Mesothelial cell of epicardium (in vitro differentiated cells): ENCODE data around the gene CLASP1. TPM values are rescaled to one million over a fixed set of nuclear protein-coding genes. Genes with fewer than 3 reads are reported as not detected.

Source experiments
- DNase-seq, 2 experiments: peaks; one replicate each; pipeline ENCODE4 v3.0.0; 2021; ENCODE audit warnings: low spot score in 2 of 2; ENCODE audit not compliant: unreplicated experiment in 2 of 2
- H3K27ac Mint-ChIP-seq: 2 replicates; pipeline ENCODE4 v1.8.0; 2021; ENCODE audit warnings: mixed read lengths
- H3K27me3 Mint-ChIP-seq: 2 replicates; pipeline ENCODE4 v1.8.0; 2021; ENCODE audit warnings: low read depth, mixed read lengths
- H3K36me3 Mint-ChIP-seq: 2 replicates; pipeline ENCODE4 v1.8.0; 2021; ENCODE audit warnings: mixed read lengths
- H3K4me1 Mint-ChIP-seq: 2 replicates; pipeline ENCODE4 v1.8.0; 2021; ENCODE audit warnings: mixed read lengths
- H3K4me3 Mint-ChIP-seq: 2 replicates; pipeline ENCODE4 v1.8.0; 2021; ENCODE audit warnings: mild to moderate bottlenecking, moderate library complexity, mixed read lengths
- H3K9me3 Mint-ChIP-seq: 2 replicates; pipeline ENCODE4 v1.8.0; 2021; ENCODE audit warnings: mixed read lengths
- total RNA-seq: library from RNA; stranded (reverse); gene quantifications from 3 replicates; pipeline ENCODE4 v1.2.1, GENCODE V29; 2021
- TF ChIP-seq, protein P1 (sequence below): fragments of 200-600 bp; sonication (generic); IDR thresholded peaks from one replicate; pipeline ENCODE4 v1.5.0; 2021; ENCODE audit warnings: antibody characterized with exemption; ENCODE audit not compliant: unreplicated experiment

The CLASP1 gene
- total RNA-seq, 1 donor from 2014 or later: 99.8 TPM

DNA sequence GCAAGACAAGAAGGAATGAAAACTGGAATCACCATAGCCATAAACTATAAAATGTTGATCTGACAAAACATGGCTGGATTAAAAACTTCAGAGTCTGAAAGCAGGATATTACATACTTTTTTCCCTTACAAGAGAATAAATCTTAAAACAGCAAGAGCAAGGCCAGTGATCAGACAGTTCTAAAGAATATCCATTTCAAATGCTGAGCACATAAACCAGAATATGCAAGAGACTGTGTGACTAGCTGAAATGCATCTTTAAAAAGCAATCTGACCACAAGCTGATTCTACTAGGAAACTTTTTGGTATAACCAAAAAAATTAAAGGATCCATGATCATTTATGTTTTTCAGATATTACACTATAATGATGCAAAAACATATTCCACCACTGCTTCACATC is 239.3 kb downstream of the CLASP1 start:
- Mint-ChIP-seq H3K9me3 (no peaks in the 10 kb centered on the region), H3K27ac (peak overlapping the region; percentile 78), H3K36me3 (peaks cover 14% of the 10 kb centered on the region), H3K4me1 (peaks cover 28% of the 10 kb centered on the region), H3K4me3 (no peak overlapping the region), H3K27me3 (no peaks in the 10 kb centered on the region)
- TF ChIP-seq, protein P1, sequence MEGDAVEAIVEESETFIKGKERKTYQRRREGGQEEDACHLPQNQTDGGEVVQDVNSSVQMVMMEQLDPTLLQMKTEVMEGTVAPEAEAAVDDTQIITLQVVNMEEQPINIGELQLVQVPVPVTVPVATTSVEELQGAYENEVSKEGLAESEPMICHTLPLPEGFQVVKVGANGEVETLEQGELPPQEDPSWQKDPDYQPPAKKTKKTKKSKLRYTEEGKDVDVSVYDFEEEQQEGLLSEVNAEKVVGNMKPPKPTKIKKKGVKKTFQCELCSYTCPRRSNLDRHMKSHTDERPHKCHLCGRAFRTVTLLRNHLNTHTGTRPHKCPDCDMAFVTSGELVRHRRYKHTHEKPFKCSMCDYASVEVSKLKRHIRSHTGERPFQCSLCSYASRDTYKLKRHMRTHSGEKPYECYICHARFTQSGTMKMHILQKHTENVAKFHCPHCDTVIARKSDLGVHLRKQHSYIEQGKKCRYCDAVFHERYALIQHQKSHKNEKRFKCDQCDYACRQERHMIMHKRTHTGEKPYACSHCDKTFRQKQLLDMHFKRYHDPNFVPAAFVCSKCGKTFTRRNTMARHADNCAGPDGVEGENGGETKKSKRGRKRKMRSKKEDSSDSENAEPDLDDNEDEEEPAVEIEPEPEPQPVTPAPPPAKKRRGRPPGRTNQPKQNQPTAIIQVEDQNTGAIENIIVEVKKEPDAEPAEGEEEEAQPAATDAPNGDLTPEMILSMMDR: no peak
- DNase-seq: no peak

GRCh38 chr2:121409388-121409787 is 239.9 kb downstream of the CLASP1 start:
- peak overlapping the region; percentile 78 for H3K27ac Mint-ChIP-seq
- peaks cover 28% of the 10 kb centered on the region for H3K4me1 Mint-ChIP-seq
- no peak overlapping the region for H3K4me3 Mint-ChIP-seq
- TF ChIP-seq, protein P1: no peak
- no peaks in the 10 kb centered on the region for H3K27me3 Mint-ChIP-seq
- H3K9me3 Mint-ChIP-seq: no peaks in the 10 kb centered on the region
- peaks cover 12% of the 10 kb centered on the region for H3K36me3 Mint-ChIP-seq
- no peak for DNase-seq

DNA sequence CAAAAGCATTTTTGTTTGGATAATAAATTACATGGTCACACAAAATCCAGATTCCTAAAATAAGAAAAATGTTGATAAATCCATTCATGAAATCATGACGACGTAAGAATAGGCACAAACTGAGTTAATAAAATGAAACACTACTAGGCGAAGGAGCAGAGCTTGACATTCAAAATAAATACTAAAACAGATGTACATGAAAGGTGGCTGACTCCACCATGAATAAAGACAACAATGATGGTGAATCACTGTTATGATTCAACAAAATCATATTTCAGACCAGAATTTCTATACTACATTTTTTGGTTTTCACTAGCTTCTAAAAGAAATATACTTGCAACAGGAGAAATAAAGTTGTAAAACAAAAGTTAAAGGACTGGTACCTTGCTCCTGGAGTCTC is 240.6 kb downstream of the CLASP1 start:
- Mint-ChIP-seq H3K4me1 (peaks cover 28% of the 10 kb centered on the region), H3K27me3 (no peaks in the 10 kb centered on the region), H3K36me3 (peaks cover 17% of the 10 kb centered on the region), H3K9me3 (no peaks in the 10 kb centered on the region), H3K27ac (peak overlapping the region; percentile 78), H3K4me3 (no peak overlapping the region)
- TF ChIP-seq, protein P1: no peak
- DNase-seq: no peak

- peaks cover 21% of the 10 kb centered on the region for H3K4me1 Mint-ChIP-seq
- TF ChIP-seq, protein P1: no peak
- H3K9me3 Mint-ChIP-seq: no peaks in the 10 kb centered on the region
- no peak overlapping the region for H3K4me3 Mint-ChIP-seq
- H3K27ac Mint-ChIP-seq: no peak overlapping the region
- no peaks in the 10 kb centered on the region for H3K27me3 Mint-ChIP-seq
- no peak for DNase-seq
- peaks cover 36% of the 10 kb centered on the region for H3K36me3 Mint-ChIP-seq
These were observed 244.0 kb downstream of the CLASP1 start for GRCh38 chr2:121405233-121405632.

- Mint-ChIP-seq H3K9me3 (no peaks in the 10 kb centered on the region), H3K27ac (no peak overlapping the region), H3K27me3 (no peaks in the 10 kb centered on the region), H3K36me3 (peaks cover 28% of the 10 kb centered on the region), H3K4me3 (no peak overlapping the region), H3K4me1 (no peaks in the 10 kb centered on the region)
- no peak for DNase-seq
- TF ChIP-seq, protein P1: no peak
These were observed 249.1 kb downstream of the CLASP1 start for GRCh38 chr2:121400201-121400600.

- H3K27ac Mint-ChIP-seq: no peak overlapping the region
- H3K9me3 Mint-ChIP-seq: no peaks in the 10 kb centered on the region
- TF ChIP-seq, protein P1: no peak
- no peak for DNase-seq
- H3K4me1 Mint-ChIP-seq: no peaks in the 10 kb centered on the region
- peaks cover 31% of the 10 kb centered on the region for H3K36me3 Mint-ChIP-seq
- H3K4me3 Mint-ChIP-seq: no peak overlapping the region
- H3K27me3 Mint-ChIP-seq: no peaks in the 10 kb centered on the region
These were observed 250.4 kb downstream of the CLASP1 start for GRCh38 chr2:121398853-121399252.
